Neutrophil (primary cell): Measurements from ENCODE around the gene KCTD8.

Experiments
- H3K27ac ChIP-seq: fragments of 200-600 bp; sonication (generic); 2 replicates; pipeline ENCODE4 v1.5.1; 2016; ENCODE audit warnings: mild to moderate bottlenecking, moderate library complexity
- H3K27me3 ChIP-seq: fragments of 200-600 bp; sonication (generic); 2 replicates; pipeline ENCODE4 v1.6.0; 2016; ENCODE audit warnings: mild to moderate bottlenecking
- H3K36me3 ChIP-seq: fragments of 200-600 bp; sonication (generic); 2 replicates; pipeline ENCODE4 v1.5.1; 2017
- H3K4me1 ChIP-seq, 2 experiments: fragments of 200-600 bp in 1 of 2; sonication (generic) in 1 of 2; 1 replicate in 1 of 2; 2 replicates in 1 of 2; pipeline versions ENCODE4 v1.5.1 to v1.6.1; 2013 to 2016; ENCODE audit warnings: low read depth in 1 of 2, low read length in 1 of 2, mild to moderate bottlenecking in 1 of 2, moderate library complexity in 1 of 2; ENCODE audit not compliant: control insufficient read depth in 1 of 2, insufficient read depth in 1 of 2
- H3K4me3 ChIP-seq, 2 experiments: fragments of 200-600 bp in 1 of 2; sonication (generic) in 1 of 2; 1 replicate in 1 of 2; 2 replicates in 1 of 2; pipeline ENCODE4 v1.5.1; 2013 to 2016; ENCODE audit warnings: low read depth in 1 of 2, low read length in 1 of 2, mild to moderate bottlenecking in 1 of 2, moderate library complexity in 1 of 2
- H3K9me3 ChIP-seq: fragments of 200-600 bp; sonication (generic); 2 replicates; pipeline ENCODE4 v1.5.1; 2016
- TF ChIP-seq, protein P1 (sequence below): fragments of 200-600 bp; sonication (generic); IDR thresholded peaks from 2 replicates; pipeline ENCODE4 v1.5.1; 2016; ENCODE audit warnings: antibody characterized with exemption

The KCTD8 gene

DNA sequence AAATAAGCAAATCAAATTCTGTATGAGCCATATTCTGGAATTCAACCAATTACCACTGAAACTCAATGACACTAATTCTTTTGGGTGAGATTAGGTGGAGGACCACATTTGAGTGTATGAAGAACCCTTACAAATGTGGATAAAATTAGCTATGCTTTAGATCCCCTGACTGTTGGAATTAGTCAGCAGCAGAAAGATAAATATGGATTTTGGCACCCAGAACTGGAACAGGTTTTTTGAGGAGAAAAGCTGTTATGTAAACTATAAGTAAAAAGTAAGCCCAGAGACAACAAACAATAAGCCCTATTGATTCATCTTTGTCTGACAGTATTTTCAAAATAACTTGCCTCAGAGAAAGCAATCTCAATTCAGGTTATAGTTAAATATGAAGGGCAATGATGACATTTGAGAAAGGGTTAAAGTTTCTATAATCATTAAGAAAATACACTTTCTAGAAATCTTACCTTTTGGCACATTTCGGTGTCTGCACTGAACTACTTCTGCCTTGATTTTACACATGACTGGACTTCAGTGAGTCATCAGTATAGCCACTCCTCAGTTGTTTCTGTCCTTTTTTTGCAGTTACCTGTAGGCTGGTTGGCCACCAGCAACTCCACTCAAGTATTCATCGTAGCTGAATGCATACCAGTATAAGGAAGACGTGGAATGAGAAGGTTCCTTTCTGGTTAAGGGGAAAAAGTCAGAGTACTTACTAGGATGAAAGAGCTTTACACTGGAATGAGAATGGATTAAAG, 80.0 kb downstream of the KCTD8 start:
- Histone ChIP-seq H3K27ac (no peak overlapping the region), H3K36me3 (no peaks in the 10 kb centered on the region), H3K4me3 (no peak overlapping the region), H3K9me3 (no peaks in the 10 kb centered on the region), H3K4me1 (no peaks in the 10 kb centered on the region), H3K27me3 (no peaks in the 10 kb centered on the region)
- TF ChIP-seq, protein P1, sequence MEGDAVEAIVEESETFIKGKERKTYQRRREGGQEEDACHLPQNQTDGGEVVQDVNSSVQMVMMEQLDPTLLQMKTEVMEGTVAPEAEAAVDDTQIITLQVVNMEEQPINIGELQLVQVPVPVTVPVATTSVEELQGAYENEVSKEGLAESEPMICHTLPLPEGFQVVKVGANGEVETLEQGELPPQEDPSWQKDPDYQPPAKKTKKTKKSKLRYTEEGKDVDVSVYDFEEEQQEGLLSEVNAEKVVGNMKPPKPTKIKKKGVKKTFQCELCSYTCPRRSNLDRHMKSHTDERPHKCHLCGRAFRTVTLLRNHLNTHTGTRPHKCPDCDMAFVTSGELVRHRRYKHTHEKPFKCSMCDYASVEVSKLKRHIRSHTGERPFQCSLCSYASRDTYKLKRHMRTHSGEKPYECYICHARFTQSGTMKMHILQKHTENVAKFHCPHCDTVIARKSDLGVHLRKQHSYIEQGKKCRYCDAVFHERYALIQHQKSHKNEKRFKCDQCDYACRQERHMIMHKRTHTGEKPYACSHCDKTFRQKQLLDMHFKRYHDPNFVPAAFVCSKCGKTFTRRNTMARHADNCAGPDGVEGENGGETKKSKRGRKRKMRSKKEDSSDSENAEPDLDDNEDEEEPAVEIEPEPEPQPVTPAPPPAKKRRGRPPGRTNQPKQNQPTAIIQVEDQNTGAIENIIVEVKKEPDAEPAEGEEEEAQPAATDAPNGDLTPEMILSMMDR = no peak

DNA sequence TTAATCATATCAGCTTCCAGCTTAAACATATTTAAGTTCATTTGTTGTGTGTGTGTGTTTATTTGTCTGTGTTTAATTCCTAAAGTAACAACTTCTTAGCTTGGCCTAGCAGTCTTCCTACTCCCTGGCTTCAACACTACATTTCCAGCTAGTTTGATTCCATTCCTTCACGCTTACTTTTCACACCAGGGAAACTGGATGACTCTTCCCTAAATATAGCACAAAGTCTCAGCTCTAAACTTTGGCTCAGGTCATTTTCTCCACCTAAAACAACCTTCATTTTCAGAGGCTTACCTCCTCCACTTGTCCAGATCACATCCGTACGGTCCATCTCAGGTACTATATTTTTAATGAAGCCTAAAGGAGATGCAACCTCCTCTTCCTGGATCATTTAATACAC, 94.4 kb downstream of the KCTD8 start:
- Histone ChIP-seq H3K27ac (no peak overlapping the region), H3K9me3 (no peaks in the 10 kb centered on the region), H3K4me1 (no peaks in the 10 kb centered on the region), H3K36me3 (no peaks in the 10 kb centered on the region), H3K27me3 (no peaks in the 10 kb centered on the region), H3K4me3 (no peak overlapping the region)
- TF ChIP-seq, protein P1 = no peak

DNA sequence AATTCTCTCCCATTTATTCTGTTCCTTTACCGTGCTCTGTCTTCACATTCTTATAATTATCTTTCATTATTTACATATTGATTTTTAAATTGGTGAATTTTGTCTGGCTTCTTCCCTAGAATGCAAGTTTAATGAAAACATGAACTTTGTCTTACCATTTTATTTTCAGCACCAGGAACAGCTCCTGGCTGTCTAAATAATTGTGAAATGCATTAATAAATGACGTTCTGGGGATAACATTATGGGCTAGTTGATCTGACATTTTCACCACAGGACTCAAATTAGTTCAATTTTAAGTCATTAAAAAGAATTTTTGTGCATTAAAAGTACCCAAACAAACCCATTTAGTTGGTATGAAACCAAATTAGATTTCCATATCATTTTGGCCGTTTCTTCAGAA, 97.5 kb downstream of the KCTD8 start:
- no peaks in the 10 kb centered on the region for H3K4me1 ChIP-seq
- H3K36me3 ChIP-seq = no peaks in the 10 kb centered on the region
- no peaks in the 10 kb centered on the region for H3K9me3 ChIP-seq
- H3K4me3 ChIP-seq = no peak overlapping the region
- no peak overlapping the region for H3K27ac ChIP-seq
- TF ChIP-seq, protein P1 = no peak
- no peaks in the 10 kb centered on the region for H3K27me3 ChIP-seq

GRCh38 chr4:44342800-44343199, 105.8 kb downstream of the KCTD8 start:
- Histone ChIP-seq H3K36me3 (no peaks in the 10 kb centered on the region), H3K27me3 (no peaks in the 10 kb centered on the region), H3K27ac (no peak overlapping the region), H3K4me3 (no peak overlapping the region), H3K4me1 (no peaks in the 10 kb centered on the region), H3K9me3 (no peaks in the 10 kb centered on the region)
- TF ChIP-seq, protein P1 = no peak

GRCh38 chr4:44326741-44327140, 121.9 kb downstream of the KCTD8 start:
- Histone ChIP-seq H3K9me3 (no peaks in the 10 kb centered on the region), H3K36me3 (no peaks in the 10 kb centered on the region)
- TF ChIP-seq, protein P1 = no peak

More at GRCh38 chr4:44326741-44327140, 121.9 kb downstream of the KCTD8 start:
- Histone ChIP-seq H3K27me3 (no peaks in the 10 kb centered on the region), H3K4me3 (no peak overlapping the region), H3K27ac (no peak overlapping the region), H3K4me1 (no peaks in the 10 kb centered on the region)
